ENCODE measurements around the gene SNX24. TPM values are rescaled to one million over a fixed set of nuclear protein-coding genes. Genes with fewer than 3 reads are reported as not detected.

Gene SNX24
- total and polyA plus RNA-seq, 8 donors, result 23.0 to 33.9 (median 26.9) TPM

GRCh38 chr5:122948319-122948718, 102.9 kb downstream of the SNX24 start:
- TF ChIP-seq, protein P1, sequence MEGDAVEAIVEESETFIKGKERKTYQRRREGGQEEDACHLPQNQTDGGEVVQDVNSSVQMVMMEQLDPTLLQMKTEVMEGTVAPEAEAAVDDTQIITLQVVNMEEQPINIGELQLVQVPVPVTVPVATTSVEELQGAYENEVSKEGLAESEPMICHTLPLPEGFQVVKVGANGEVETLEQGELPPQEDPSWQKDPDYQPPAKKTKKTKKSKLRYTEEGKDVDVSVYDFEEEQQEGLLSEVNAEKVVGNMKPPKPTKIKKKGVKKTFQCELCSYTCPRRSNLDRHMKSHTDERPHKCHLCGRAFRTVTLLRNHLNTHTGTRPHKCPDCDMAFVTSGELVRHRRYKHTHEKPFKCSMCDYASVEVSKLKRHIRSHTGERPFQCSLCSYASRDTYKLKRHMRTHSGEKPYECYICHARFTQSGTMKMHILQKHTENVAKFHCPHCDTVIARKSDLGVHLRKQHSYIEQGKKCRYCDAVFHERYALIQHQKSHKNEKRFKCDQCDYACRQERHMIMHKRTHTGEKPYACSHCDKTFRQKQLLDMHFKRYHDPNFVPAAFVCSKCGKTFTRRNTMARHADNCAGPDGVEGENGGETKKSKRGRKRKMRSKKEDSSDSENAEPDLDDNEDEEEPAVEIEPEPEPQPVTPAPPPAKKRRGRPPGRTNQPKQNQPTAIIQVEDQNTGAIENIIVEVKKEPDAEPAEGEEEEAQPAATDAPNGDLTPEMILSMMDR (IDR thresholded peaks at IDR 0.05), result no peak
- DNase-seq (no peak), ATAC-seq (no peak)
- no peaks in the 10 kb centered on the region for H3K4me1 ChIP-seq
- intact Hi-C loops (cut with DNase I), result no loop called here
- H3K36me3 ChIP-seq, result no peaks in the 10 kb centered on the region
- no peaks in the 10 kb centered on the region for H3K9me3 ChIP-seq
- no peaks in the 10 kb centered on the region for H3K27me3 ChIP-seq
- H3K27ac ChIP-seq, result no peak overlapping the region
- H3K4me3 ChIP-seq, result no peak overlapping the region

DNA sequence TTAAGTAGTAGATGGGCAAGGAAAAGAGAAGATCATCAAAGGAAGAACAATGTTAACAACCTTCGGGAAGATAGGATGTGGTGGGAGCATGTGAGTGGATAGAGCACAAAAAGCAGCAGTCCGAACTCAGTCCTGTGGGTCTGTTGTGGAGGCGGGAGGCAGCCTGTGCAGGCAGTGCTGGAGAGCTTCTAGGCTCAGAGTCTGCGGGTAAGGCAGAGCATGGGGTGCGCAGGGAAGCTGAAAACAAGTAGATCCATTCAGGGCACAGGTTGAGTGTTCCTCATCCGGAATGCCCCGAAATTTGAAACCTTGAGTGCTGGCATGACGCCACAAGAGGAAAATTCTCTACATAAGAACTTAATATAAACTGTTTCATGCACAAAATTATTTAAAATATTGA, 106.2 kb downstream of the SNX24 start:
- Histone ChIP-seq H3K4me3 (no peak overlapping the region), H3K36me3 (no peaks in the 10 kb centered on the region), H3K27me3 (no peaks in the 10 kb centered on the region), H3K4me1 (no peaks in the 10 kb centered on the region), H3K27ac (no peak overlapping the region), H3K9me3 (peaks cover 0 to 4% of the 10 kb centered on the region in 2 donors)
- intact Hi-C loops (cut with DNase I), result no loop called here
- TF ChIP-seq, protein P1 (IDR thresholded peaks at IDR 0.05), result no peak
- ATAC-seq (no peak), DNase-seq (no peak)

DNA sequence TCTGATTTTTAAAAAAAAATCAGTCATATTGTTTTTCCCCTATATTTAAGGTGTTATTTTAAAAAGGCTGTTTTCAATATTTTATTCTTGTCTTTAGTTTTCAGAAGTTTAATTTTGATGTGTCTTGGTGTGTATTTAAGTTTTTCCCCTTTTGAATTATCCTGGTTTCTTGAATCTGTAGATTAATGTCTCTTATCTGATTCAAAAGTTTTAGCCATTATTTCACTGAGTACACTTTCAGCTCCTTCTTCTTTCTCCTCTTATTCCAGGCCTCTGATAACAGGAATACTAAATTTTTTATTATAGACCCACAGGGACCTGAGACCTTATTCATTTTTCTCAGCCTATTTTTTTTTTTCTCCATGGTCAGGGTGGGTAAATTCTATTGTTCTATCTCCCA, 109.3 kb downstream of the SNX24 start:
- H3K4me1 ChIP-seq, result no peaks in the 10 kb centered on the region
- no peak for ATAC-seq
- H3K4me3 ChIP-seq, result no peak overlapping the region
- no peaks in the 10 kb centered on the region for H3K27me3 ChIP-seq
- no peaks in the 10 kb centered on the region for H3K36me3 ChIP-seq
- no peak overlapping the region for H3K27ac ChIP-seq
- TF ChIP-seq, protein P1 (IDR thresholded peaks at IDR 0.05), result no peak
- peaks cover 0 to 22% of the 10 kb centered on the region in 2 donors for H3K9me3 ChIP-seq
- intact Hi-C loops (cut with DNase I), result no loop called here
- DNase-seq, result no peak

DNA sequence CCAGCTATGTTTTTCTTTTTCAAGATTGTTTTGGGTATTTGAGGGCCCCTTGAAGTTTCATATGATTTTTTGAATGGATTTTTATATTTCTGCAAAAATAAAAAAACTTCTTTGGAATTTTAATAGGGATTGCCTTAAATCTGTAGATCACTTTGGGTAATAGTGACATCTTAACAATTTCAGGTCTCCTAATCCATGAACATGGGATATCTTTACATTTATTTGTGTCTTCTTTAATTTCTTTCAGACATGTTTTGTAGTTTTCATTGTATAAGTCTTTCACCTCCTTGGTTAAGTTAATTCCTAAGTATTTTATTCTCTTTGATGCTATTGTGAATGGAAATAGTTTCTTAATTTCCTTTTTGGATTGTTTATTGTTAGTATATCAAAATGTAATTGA, 112.0 kb downstream of the SNX24 start:
- no peaks in the 10 kb centered on the region for H3K27me3 ChIP-seq
- H3K36me3 ChIP-seq, result no peaks in the 10 kb centered on the region
- ATAC-seq (no peak), DNase-seq (no peak)
- H3K4me1 ChIP-seq, result no peaks in the 10 kb centered on the region
- intact Hi-C loops (cut with DNase I), result no loop called here
- H3K27ac ChIP-seq, result no peak overlapping the region
- H3K4me3 ChIP-seq, result no peak overlapping the region
- H3K9me3 ChIP-seq, result peaks cover 0 to 22% of the 10 kb centered on the region in 2 donors
- TF ChIP-seq, protein P1 (IDR thresholded peaks at IDR 0.05), result no peak

- ATAC-seq (no peak), DNase-seq (no peak)
- Histone ChIP-seq H3K4me3 (no peak overlapping the region), H3K27me3 (no peaks in the 10 kb centered on the region), H3K9me3 (peaks cover 0 to 22% of the 10 kb centered on the region in 2 donors), H3K36me3 (no peaks in the 10 kb centered on the region), H3K4me1 (no peaks in the 10 kb centered on the region), H3K27ac (no peak overlapping the region)
- TF ChIP-seq, protein P1 (IDR thresholded peaks at IDR 0.05), result no peak
- intact Hi-C loops (cut with DNase I), result no loop called here
Measured at GRCh38 chr5:122959740-122960445, 114.5 kb downstream of the SNX24 start.
